ENCODE measurements around the gene CUEDC2.
A peak's percentile ranks its signal among the peaks of the same experiment; 100 is the strongest.
"Not testable (repeated sequence)": the region's sequence is repeated elsewhere in the genome, so short reads cannot be mapped to it uniquely, and the experiment has no call there.

Gene CUEDC2

DNA sequence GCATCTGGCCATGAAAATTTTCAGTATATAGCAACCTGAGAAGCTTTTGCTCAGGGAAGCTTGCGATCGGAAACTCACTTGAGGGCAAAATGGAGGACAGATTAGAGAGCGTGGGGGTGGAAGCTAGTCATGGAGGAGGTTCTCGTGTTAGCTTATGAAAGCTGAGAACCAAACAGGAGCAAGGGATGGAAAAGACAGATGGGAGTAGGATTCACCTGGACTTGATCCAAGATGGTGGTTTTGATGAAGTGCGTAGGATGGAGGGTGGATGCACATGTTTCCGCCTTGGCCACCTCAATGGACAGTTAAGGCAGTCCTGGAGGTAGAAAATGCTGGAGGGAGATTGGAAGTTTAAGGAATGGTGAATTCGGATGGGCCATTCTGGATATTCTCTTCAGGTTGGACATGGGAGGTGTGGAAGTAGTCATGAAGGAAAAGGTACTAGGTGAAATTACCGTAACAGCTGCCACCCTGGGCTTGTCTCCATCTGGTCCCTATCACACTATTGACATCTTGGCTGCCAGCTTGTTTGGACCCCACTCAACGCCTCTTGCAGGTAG is 25.3 kb upstream of the CUEDC2 start:
- TF ChIP-seq ZNF384 (IDR thresholded peaks at IDR 0.05) (no peak), ELF4 (IDR thresholded peaks at IDR 0.05) (no peak), LEF1 (IDR thresholded peaks at IDR 0.05; ENCODE audit: borderline replicate concordance) (no peak), TARDBP (IDR thresholded peaks at IDR 0.05) (no peak), FOXA1 (IDR thresholded peaks at IDR 0.05) (no peak)
- POLR2A ChIA-PET = interaction anchor here (1.3 kb wide), 1 partner anchor 26 kb away, joined by 3 read pairs; no protein-coding TSS in a partner anchor
- CTCF ChIA-PET = no interaction called here
- DNase-seq (ENCODE audit: extremely low spot score) = no peak

DNA sequence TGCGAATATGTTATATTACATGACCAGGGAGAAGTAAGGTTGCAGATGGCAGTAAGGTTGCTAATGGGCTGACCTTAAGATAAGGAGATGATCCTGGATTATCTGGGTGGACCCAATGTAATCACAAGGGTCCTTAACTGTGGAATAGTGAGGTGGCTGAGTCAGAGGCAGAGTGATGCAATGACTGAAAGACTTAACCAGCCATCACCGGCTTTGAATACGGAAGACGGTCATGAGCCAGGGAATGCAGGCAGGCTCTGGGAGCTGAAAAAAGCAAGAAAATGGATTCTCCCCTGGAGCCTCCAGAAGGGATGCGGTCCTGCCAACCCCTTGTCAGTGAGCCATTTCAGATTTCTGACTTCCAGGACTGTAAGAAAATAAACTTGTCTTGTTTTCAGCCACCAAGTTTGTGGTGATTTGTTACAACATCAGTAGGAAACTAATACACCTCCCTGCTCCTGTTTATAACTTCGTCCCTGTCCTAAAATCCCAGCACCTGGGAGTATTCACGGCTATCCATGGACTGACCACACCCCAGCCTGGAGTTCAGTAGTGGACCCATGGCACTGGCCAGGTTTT is 23.6 kb upstream of the CUEDC2 start:
- no peak for DNase-seq (ENCODE audit: extremely low spot score)
- CTCF ChIA-PET = no interaction called here
- TF ChIP-seq FOXM1 (IDR thresholded peaks at IDR 0.05; ENCODE audit: borderline replicate concordance) (no peak), FOXK2 (IDR thresholded peaks at IDR 0.05) (no peak), CTBP1 (IDR thresholded peaks at IDR 0.05; ENCODE audit: borderline replicate concordance) (no peak), LEF1 (IDR thresholded peaks at IDR 0.05; ENCODE audit: borderline replicate concordance) (no peak), TARDBP (IDR thresholded peaks at IDR 0.05) (no peak), SUZ12 (IDR thresholded peaks at IDR 0.05) (no peak), L3MBTL2 (conservative IDR thresholded peaks at IDR 0.05) (no peak), BHLHE40 (IDR thresholded peaks at IDR 0.05; ENCODE audit: borderline replicate concordance) (no peak), ZNF384 (IDR thresholded peaks at IDR 0.05) (no peak), ELF4 (IDR thresholded peaks at IDR 0.05) (no peak), HDGF (IDR thresholded peaks at IDR 0.05; ENCODE audit: borderline replicate concordance) (no peak), SP1 (IDR thresholded peaks at IDR 0.05) (no peak), ARNT (IDR thresholded peaks at IDR 0.05) (no peak), NFRKB (IDR thresholded peaks at IDR 0.05) (no peak), FOXA1 (IDR thresholded peaks at IDR 0.05) (no peak)
- TF ChIP-seq, protein P1, sequence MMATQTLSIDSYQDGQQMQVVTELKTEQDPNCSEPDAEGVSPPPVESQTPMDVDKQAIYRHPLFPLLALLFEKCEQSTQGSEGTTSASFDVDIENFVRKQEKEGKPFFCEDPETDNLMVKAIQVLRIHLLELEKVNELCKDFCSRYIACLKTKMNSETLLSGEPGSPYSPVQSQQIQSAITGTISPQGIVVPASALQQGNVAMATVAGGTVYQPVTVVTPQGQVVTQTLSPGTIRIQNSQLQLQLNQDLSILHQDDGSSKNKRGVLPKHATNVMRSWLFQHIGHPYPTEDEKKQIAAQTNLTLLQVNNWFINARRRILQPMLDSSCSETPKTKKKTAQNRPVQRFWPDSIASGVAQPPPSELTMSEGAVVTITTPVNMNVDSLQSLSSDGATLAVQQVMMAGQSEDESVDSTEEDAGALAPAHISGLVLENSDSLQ (IDR thresholded peaks at IDR 0.05) = no peak
- POLR2A ChIA-PET = interaction anchor here (0.9 kb wide), 1 partner anchor 35 kb away, joined by 3 read pairs; the partner anchor contains the start of gene FBXL15

DNA sequence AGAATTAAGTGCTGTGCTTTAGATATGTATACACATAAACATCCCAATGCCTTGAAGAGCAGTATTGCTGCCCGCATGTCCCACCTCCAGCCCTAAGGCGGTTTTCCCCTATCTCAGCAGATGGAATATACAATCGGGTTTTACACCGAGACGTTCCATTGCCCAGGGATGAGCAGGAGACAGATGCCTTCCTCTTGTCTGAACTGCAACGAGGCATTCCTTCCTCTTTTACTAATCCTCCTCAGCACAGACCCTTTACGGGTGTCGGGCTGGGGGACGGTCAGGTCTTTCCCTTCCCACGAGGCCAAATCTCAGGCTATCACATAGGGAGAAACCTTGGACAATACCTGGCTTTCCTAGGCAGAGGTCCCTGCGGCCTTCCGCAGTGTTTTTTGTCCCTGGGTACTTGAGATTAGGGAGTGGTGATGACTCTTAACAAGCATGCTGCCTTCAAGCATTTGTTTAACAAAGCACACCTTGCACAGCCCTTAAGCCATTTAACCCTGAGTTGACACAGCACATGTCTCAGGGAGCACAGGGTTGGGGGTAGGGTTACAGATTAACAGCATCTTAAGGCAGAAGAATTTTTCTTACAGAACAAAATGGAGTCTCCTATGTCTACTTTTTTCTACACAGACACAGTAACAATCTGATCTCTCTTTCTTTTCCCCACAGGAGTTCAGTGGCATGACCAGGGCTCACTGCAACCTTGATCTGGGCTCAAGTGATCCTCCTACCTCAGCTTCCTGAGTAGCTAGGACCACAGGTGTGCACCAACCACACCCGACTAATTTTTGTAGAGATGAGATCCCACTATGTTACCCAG is 22.5 kb upstream of the CUEDC2 start:
- DNase-seq (ENCODE audit: extremely low spot score); CTCF ChIA-PET: not testable (repeated sequence)
- POLR2A ChIA-PET = interaction anchor here (0.9 kb wide), 1 partner anchor 34 kb away, joined by 3 read pairs; the partner anchor contains the start of gene FBXL15

DNA sequence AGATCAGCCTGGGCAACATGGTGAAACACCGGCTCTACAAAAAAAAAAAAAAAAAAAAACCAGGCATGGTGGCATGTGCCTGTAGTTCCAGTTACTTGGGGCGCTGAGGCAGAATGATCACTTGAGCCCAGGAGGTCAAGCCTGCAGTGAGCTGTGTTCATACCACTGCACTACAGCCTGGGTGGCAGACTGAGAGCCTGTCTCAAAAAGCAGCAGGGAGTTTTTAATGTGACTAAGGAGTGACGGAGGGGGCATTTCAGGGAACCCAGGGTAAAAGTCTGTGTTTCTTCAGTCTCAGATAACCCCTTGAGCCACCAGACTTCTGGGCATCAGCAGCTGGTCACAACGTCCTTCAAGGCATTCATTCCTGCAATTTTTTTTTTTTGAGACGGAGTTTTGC is 21.1 kb upstream of the CUEDC2 start:
- CTCF ChIA-PET = interaction anchor here (2.7 kb wide), 1 partner anchor 9 kb away, joined by 24 read pairs; no protein-coding TSS in a partner anchor
- POLR2A ChIA-PET = interaction anchor here (0.6 to 6.6 kb wide), 5 partner anchors 9 to 1123 kb away, joined by 3 to 101 read pairs (median 62); partner anchors contain the start of genes ARL3, CUEDC2, FBXL15 and SFXN2
- TF ChIP-seq CTBP1 (IDR thresholded peaks at IDR 0.05; ENCODE audit: borderline replicate concordance) = no peak
- TF ChIP-seq HDGF (IDR thresholded peaks at IDR 0.05; ENCODE audit: borderline replicate concordance) = no peak
- TF ChIP-seq LEF1 (IDR thresholded peaks at IDR 0.05; ENCODE audit: borderline replicate concordance) = no peak
- TF ChIP-seq ELF4 (IDR thresholded peaks at IDR 0.05) = no peak
- TF ChIP-seq, protein P1 (IDR thresholded peaks at IDR 0.05) = no peak
- no peak for TF ChIP-seq FOXM1 (IDR thresholded peaks at IDR 0.05; ENCODE audit: borderline replicate concordance)
- no peak for TF ChIP-seq NFRKB (IDR thresholded peaks at IDR 0.05)
- no peak for TF ChIP-seq FOXK2 (IDR thresholded peaks at IDR 0.05)
- TF ChIP-seq TARDBP (IDR thresholded peaks at IDR 0.05) = no peak
- TF ChIP-seq BHLHE40 (IDR thresholded peaks at IDR 0.05; ENCODE audit: borderline replicate concordance) = no peak
- no peak for TF ChIP-seq FOXA1 (IDR thresholded peaks at IDR 0.05)
- no peak for TF ChIP-seq L3MBTL2 (conservative IDR thresholded peaks at IDR 0.05)
- no peak for TF ChIP-seq SUZ12 (IDR thresholded peaks at IDR 0.05)
- TF ChIP-seq ZNF384 (IDR thresholded peaks at IDR 0.05) = no peak
- TF ChIP-seq SP1 (IDR thresholded peaks at IDR 0.05) = no peak
- no peak for TF ChIP-seq ARNT (IDR thresholded peaks at IDR 0.05)
- no peak for DNase-seq (ENCODE audit: extremely low spot score)

DNA sequence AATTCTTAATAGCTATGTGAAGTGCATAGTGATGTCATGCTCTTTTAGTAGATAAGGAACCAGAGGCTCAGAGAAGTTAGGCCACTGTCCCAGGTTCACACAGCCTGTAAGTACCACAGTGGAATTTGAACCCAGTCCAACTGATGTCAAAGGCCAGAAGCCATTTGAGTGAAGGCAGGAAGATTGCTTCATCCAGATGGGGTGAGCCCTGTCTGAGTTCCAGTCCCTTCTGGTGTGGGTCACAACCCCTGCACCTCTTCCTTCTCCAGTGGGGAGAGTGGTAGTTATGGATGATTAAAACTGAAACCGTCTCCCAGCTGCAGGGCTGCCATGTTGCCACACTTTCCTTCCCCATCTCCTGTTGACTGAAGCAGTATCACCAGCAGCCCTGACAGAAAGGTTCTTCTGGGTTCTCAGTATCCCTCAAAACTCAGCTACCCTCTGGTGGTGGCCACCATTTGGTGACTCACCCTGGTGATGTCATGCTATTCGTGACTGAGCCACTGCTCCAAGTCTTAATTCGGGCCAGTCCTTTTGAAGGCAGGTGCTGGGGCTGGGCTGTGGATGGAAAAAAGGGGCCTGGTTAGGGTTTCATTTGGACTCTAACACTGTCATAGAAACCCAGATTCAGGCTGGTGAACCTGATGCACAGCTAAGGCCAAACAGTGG is 20.4 kb upstream of the CUEDC2 start:
- DNase-seq (ENCODE audit: extremely low spot score) = no peak
- TF ChIP-seq ARNT (IDR thresholded peaks at IDR 0.05) (0 out of 2 replicates have a peak, but pooled peaks have one; percentile 26), SUZ12 (IDR thresholded peaks at IDR 0.05) (no peak)
- ChIA-PET POLR2A (interaction anchor here (0.6 to 6.6 kb wide), 8 partner anchors 9 to 1122 kb away, joined by 3 to 101 read pairs (median 14); partner anchors contain the start of genes ARL3, CUEDC2, FBXL15 and SFXN2), CTCF (interaction anchor here (0.5 to 2.7 kb wide), 3 partner anchors 10 to 1462 kb away, joined by 3 to 24 read pairs (median 5); no protein-coding TSS in a partner anchor)
